ENCODE data around the gene LIPT2. TPM values are rescaled to one million over a fixed set of nuclear protein-coding genes. Genes with fewer than 3 reads are reported as not detected.

Gene LIPT2
- total and polyA plus RNA-seq, 2 donors from 2014 or later = 4.0 to 8.9 TPM

GRCh38 chr11:74446532-74446938, 47.0 kb downstream of the LIPT2 start:
- no peaks in the 10 kb centered on the region for H3K36me3 ChIP-seq (ENCODE audit: control insufficient read depth in 2 of 3, insufficient read depth in 3 of 3, low read length in 3 of 3)
- no peaks in the 10 kb centered on the region for H3K9me3 ChIP-seq (ENCODE audit: control insufficient read depth in 2 of 3, insufficient read depth in 1 of 3, low read length in 3 of 3)
- H3K27ac ChIP-seq (ENCODE audit: low read depth in 2 of 2, low read length in 2 of 2) = no peak overlapping the region
- H3K9ac ChIP-seq (ENCODE audit: low read length in 3 of 3) = no peak overlapping the region
- FAIRE-seq = no peak
- intact Hi-C loops (cut with DNase I) = loop anchor here (10.0 kb wide), 1 partner anchor 52 kb away; the partner anchor contains the start of gene PGM2L1
- no peak overlapping the region for H3K4me3 ChIP-seq (ENCODE audit: low read length in 3 of 3)
- DNase-seq = no peak
- H3K4me1 ChIP-seq (ENCODE audit: control insufficient read depth in 2 of 3, insufficient read depth in 2 of 3, low read depth in 1 of 3, low read length in 3 of 3) = peaks cover 0 to 4% (median 2%) of the 10 kb centered on the region in 3 donors
- H3K27me3 ChIP-seq (ENCODE audit: control insufficient read depth, insufficient read depth, low read length) = no peaks in the 10 kb centered on the region
- no peak for TF ChIP-seq CTCF (IDR thresholded peaks at IDR 0.05; ENCODE audit: borderline replicate concordance, extremely low read depth, insufficient read depth)

GRCh38 chr11:74444173-74444826, 49.2 kb downstream of the LIPT2 start:
- intact Hi-C loops (cut with DNase I) = loop anchor here (10.0 kb wide), 1 partner anchor 49 kb away; the partner anchor contains the start of gene PGM2L1
- DNase-seq (no peak), FAIRE-seq (no peak)
- no peak overlapping the region for H3K27ac ChIP-seq (ENCODE audit: low read depth in 2 of 2, low read length in 2 of 2)
- no peaks in the 10 kb centered on the region for H3K9me3 ChIP-seq (ENCODE audit: control insufficient read depth in 2 of 3, insufficient read depth in 1 of 3, low read length in 3 of 3)
- no peak for TF ChIP-seq CTCF (IDR thresholded peaks at IDR 0.05; ENCODE audit: borderline replicate concordance, extremely low read depth, insufficient read depth)
- no peaks in the 10 kb centered on the region for H3K36me3 ChIP-seq (ENCODE audit: control insufficient read depth in 2 of 3, insufficient read depth in 3 of 3, low read length in 3 of 3)
- H3K4me1 ChIP-seq (ENCODE audit: control insufficient read depth in 2 of 3, insufficient read depth in 2 of 3, low read depth in 1 of 3, low read length in 3 of 3) = peaks cover 0 to 4% (median 2%) of the 10 kb centered on the region in 3 donors
- no peak overlapping the region for H3K9ac ChIP-seq (ENCODE audit: low read length in 3 of 3)
- H3K27me3 ChIP-seq (ENCODE audit: control insufficient read depth, insufficient read depth, low read length) = no peaks in the 10 kb centered on the region
- H3K4me3 ChIP-seq (ENCODE audit: low read length in 3 of 3) = no peak overlapping the region

- intact Hi-C loops (cut with DNase I) = loop anchor here (10.0 kb wide), 1 partner anchor 48 kb away; the partner anchor contains the start of gene PGM2L1
- peak; percentile 25 for TF ChIP-seq CTCF (IDR thresholded peaks at IDR 0.05; ENCODE audit: borderline replicate concordance, extremely low read depth, insufficient read depth)
- FAIRE-seq = no peak
- no peak overlapping the region for H3K9ac ChIP-seq (ENCODE audit: low read length in 3 of 3)
- peaks cover 0 to 4% (median 2%) of the 10 kb centered on the region in 3 donors for H3K4me1 ChIP-seq (ENCODE audit: control insufficient read depth in 2 of 3, insufficient read depth in 2 of 3, low read depth in 1 of 3, low read length in 3 of 3)
- no peak overlapping the region for H3K27ac ChIP-seq (ENCODE audit: low read depth in 2 of 2, low read length in 2 of 2)
- no peak overlapping the region for H3K4me3 ChIP-seq (ENCODE audit: low read length in 3 of 3)
- H3K27me3 ChIP-seq (ENCODE audit: control insufficient read depth, insufficient read depth, low read length) = no peaks in the 10 kb centered on the region
- no peaks in the 10 kb centered on the region for H3K36me3 ChIP-seq (ENCODE audit: control insufficient read depth in 2 of 3, insufficient read depth in 3 of 3, low read length in 3 of 3)
- DNase-seq = peak in 3 of 5 donors; percentile 16 to 45 (median 30)
- no peaks in the 10 kb centered on the region for H3K9me3 ChIP-seq (ENCODE audit: control insufficient read depth in 2 of 3, insufficient read depth in 1 of 3, low read length in 3 of 3)
These were observed 50.3 kb downstream of the LIPT2 start for GRCh38 chr11:74443071-74443864.
